Ramos (cell line): ENCODE measurements around the gene DCAKD.

ENCODE experiments used
- in situ Hi-C: fragments of 300-500 bp; cut with MboI; formaldehyde crosslinking; loops from one replicate; pipeline ENCODE4 v1.14.3; 2022; ENCODE audit warnings: low sequenced_read_pairs; ENCODE audit not compliant: unreplicated experiment

Gene DCAKD

DNA sequence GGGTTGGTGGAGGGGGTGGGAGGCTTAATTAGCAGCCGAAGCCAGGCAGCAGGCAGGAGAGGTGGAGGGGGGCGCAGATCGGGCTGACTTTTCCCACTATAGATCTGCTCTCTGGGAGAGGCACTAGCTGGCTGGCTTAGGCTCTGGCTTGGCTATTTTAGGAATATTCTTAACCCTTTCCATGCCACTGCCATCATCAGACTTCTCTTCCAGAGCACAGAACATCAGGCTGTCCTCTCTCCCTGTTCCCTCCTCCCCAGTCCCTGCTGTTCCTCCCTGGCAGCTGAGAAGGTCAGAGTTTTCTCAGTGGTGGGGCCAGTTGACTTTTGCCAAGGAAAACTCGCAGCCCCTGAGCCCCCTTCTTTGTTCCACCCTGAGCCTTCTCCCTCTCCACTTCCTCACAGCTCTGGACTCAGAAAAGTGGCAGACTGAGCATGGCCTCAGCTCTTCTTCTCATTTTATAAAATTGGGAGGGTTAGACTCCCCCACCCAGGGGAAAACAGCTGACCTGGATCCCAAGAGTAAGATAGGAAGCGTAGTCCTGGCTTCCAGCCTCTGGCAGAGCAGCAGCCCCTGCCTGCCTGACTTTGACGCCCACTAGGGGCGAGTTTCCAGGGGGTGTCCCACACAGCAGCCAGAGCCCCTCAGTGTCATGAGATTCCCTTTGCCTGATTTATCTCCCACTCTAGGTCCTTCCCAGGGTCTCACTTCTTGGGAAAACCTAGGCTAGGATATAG, 73.5 kb downstream of the DCAKD start:
- in situ Hi-C loops = no loop called here

DNA sequence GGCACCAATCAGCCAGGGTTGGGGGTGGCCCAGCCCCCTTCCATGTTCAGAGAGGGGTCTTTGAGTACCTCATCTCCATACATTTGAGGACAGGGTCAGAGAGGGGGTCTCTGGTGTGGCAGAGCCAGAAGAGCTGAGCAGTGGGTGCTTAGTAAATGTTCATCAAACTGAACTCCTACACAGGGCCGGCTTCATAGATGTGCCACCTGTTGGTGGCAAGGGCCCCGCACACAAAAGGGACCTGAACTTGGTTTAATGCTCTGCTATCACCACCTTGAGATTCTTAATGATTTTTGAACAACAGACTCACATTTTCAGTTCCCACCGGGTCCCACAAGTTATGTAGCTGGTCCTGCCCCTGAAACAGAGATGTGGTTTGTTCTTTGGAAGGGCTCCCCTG, 74.4 kb downstream of the DCAKD start:
- in situ Hi-C loops = no loop called here

DNA sequence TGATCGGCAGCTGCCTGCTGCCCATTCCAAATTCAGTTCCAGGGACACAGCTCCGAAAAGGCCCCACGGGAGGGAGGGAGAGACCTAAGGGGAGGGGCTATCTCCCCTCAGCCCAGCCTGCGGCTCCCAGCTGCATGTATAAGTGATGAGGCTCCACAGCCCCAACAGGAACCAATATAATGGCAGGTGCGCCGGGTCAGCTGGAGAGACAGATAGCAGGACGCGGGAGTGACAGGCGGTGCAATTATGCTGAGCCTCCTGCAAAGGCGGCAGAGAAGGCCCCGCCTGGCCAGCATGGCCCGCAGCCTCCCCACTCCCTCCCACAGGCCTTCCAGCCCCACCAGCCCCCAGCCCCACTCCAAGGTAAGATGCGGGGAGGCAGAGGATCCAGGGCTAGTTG, 75.2 kb downstream of the DCAKD start:
- in situ Hi-C loops = no loop called here
